GM19035 (cell line): ENCODE results near the gene SDCBP2.

Source experiments
- ATAC-seq: cut with Tn5 transposase; IDR thresholded peaks from one replicate; pipeline ENCODE4 v1.9.1; 2021; ENCODE audit not compliant: unreplicated experiment

The SDCBP2 gene

GRCh38 chr20:1328680-1329330 is at the start of gene SDCBP2:
Gene SDCBP2, minus strand, starts transcription at chr20:1329139. Its CDS starts 8,723 bp downstream, at chr20:1320416.
- no peak for ATAC-seq

- no peak for ATAC-seq
Observed at GRCh38 chr20:1378735-1379125, 49.8 kb upstream of the SDCBP2 start.

GRCh38 chr20:1377984-1378734 is 49.2 kb upstream of the SDCBP2 start:
- ATAC-seq = no peak

GRCh38 chr20:1377341-1377871 is 48.5 kb upstream of the SDCBP2 start:
- ATAC-seq = no peak

GRCh38 chr20:1376408-1377270 is 47.7 kb upstream of the SDCBP2 start:
- peak; percentile 53 for ATAC-seq

- no peak for ATAC-seq
Observed at GRCh38 chr20:1376007-1376406, 47.1 kb upstream of the SDCBP2 start.

GRCh38 chr20:1375515-1375914 is 46.6 kb upstream of the SDCBP2 start:
- ATAC-seq = no peak

GRCh38 chr20:1374246-1374645 is 45.3 kb upstream of the SDCBP2 start:
- ATAC-seq = no peak

- no peak for ATAC-seq
Observed at GRCh38 chr20:1373614-1374013, 44.7 kb upstream of the SDCBP2 start.

GRCh38 chr20:1373036-1373435 is 44.1 kb upstream of the SDCBP2 start:
- no peak for ATAC-seq

- ATAC-seq = no peak
Observed at GRCh38 chr20:1371830-1372539, 43.0 kb upstream of the SDCBP2 start.

GRCh38 chr20:1371202-1371782 is 42.4 kb upstream of the SDCBP2 start:
- no peak for ATAC-seq

- ATAC-seq = no peak
Observed at GRCh38 chr20:1370548-1371110, 41.7 kb upstream of the SDCBP2 start.

- no peak for ATAC-seq
Observed at GRCh38 chr20:1369970-1370369, 41.0 kb upstream of the SDCBP2 start.

- no peak for ATAC-seq
Observed at GRCh38 chr20:1368448-1369199, 39.7 kb upstream of the SDCBP2 start.

GRCh38 chr20:1367479-1367878 is 38.5 kb upstream of the SDCBP2 start:
- no peak for ATAC-seq

- no peak for ATAC-seq
Observed at GRCh38 chr20:1364106-1364505, 35.2 kb upstream of the SDCBP2 start.

- ATAC-seq = no peak
Observed at GRCh38 chr20:1363522-1363921, 34.6 kb upstream of the SDCBP2 start.

- no peak for ATAC-seq
Observed at GRCh38 chr20:1362484-1362883, 33.5 kb upstream of the SDCBP2 start.
